Activated CD4-positive, alpha-beta T cell treated with anti-CD3 and anti-CD28 coated beads, Interleukin-2, Interleukin-6, amounts not matched to agents 100 ng/mL and 50 ng/mL, durations not matched to agents 16 hours and 8 hours (primary cell): ENCODE data around the gene DUS1L.

Experiments used
- DNase-seq: peaks from one replicate; pipeline ENCODE4 v3.0.0-alpha.2; 2020

DUS1L gene

DNA sequence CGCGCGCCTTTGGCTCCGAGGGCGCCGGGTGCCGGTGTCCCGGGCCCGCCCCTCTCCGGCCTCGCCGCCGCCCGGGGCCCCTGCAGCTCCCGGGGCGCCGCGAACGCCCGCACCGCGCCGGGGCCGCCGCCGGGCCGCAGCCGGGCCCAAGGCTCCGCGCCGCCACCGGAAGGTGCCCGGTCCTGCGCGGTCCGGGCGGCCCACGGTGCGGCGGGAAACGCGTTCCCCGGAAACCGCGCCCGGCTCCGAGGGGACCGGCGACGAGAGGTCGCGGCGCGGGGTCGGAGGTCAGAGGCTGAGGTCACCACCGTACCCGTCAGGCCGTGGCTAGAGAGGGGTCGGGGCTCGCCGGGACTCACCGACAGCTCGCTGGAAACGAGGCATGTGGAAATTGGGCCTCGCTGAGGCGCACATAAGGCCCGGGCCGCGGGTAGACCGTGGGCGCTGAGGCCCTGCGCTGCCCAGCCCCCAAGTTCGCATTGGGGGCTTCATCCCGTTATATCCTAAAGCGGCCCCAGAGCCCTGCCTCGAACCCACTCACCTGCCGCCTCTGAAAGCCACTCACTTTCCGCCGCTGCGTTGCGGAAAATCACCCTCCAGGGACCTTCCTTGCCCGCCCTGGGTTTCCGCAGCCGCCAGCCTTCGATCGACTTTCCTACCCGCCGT lies at the start of gene DUS1L:
Gene DUS1L, minus strand, starts transcription at position 167 of the 666 bp plus-strand sequence. CDS start 745 bp downstream, outside the sequence.
- DNase-seq: peak; percentile 82

DNA sequence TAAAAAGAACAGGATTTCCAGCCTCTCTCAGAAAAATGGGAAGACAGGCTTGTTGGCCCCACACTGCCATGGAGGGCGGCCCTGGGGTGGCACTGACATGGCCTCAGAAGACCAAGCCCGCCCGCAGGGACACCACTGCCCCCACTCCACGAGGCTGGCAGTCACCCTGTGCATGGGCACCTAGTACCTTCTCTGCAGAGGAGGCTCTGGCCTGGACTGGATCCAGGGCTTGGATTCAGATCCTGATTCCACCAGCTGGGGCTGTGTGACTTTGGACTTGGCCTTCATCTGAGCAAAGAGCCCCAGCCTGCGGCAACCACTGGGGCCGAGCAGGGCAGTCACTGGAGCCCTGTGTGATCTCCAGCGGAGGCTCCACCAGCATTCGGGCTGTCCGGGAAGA lies 49.3 kb upstream of the DUS1L start:
- DNase-seq: no peak

DNA sequence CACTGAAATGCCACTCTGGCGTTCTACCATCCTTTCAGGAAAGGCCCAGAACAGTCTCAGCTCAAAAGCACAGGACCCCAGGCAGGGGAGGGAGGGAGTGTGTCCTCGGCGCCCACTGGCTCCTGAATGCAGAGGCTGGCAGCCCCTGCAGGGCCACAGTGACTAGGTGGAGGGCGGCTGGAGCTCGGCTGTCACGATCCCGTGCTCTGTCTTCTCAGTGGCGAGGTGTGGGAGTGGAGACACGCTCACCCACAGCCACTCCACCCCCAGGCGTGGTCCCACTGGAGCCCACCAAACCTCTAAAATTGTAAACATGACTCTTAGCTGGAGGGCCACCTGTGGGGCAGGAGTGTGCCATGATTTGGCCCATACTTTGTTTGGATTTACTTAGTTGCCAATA lies 48.8 kb upstream of the DUS1L start:
- no peak for DNase-seq

DNA sequence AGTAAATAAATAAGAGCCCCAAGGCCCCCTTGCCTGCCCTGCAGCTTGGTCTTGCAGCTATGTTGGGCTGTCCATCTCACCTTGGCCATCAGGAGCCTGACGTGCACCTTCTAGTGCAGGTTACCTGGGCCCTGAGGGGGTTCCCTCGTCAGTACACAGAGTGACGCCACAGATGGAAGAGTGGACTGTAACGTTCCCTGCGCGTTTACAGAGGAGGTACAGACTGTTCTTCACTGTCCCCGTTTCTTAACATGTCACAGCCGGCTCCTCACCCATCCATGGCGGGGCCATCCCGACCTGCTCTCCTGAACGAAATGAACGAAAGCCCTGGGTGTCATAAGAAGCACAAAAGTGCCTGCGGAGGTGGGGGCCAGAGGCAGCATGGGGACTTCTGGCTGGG lies 48.3 kb upstream of the DUS1L start:
- no peak for DNase-seq

DNA sequence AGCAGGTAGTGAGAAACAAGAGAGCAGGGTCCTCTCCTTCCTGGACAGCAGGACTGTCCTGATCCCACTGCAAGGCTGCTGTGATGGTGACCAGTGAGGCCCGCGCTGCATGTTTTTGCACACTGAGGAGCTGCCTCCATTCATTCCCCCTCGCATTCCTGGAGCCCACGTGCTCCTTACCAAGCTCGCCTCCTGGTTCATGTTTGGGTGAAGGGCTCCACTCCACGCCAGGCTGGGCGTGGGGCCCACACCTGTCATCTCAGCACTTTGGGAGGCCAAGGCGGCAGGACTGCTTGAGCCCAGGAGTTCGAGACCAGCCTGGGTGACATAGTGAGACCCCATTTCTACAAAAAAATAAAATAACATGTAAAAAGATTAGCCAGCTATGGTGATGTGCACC lies 47.8 kb upstream of the DUS1L start:
- DNase-seq: no peak

DNA sequence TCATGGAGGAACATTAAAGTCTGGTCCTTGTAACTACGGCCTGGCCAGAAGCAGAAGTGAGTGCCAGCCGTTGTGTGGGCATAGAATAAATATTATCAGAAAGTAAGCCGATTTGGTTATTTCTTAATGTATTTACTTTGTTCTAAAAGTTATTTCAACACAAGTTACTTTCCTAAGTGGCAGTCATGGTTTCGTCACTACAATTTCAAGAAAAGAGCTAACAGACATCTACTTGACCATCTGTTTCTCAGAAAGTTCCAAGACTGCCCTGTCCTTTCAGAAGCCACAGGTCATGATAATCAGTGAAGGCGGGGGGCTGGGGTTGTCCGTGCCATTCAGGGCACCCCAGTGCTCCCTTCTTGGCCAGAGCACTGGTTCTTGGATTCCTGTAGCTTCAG lies 47.3 kb upstream of the DUS1L start:
- no peak for DNase-seq

DNA sequence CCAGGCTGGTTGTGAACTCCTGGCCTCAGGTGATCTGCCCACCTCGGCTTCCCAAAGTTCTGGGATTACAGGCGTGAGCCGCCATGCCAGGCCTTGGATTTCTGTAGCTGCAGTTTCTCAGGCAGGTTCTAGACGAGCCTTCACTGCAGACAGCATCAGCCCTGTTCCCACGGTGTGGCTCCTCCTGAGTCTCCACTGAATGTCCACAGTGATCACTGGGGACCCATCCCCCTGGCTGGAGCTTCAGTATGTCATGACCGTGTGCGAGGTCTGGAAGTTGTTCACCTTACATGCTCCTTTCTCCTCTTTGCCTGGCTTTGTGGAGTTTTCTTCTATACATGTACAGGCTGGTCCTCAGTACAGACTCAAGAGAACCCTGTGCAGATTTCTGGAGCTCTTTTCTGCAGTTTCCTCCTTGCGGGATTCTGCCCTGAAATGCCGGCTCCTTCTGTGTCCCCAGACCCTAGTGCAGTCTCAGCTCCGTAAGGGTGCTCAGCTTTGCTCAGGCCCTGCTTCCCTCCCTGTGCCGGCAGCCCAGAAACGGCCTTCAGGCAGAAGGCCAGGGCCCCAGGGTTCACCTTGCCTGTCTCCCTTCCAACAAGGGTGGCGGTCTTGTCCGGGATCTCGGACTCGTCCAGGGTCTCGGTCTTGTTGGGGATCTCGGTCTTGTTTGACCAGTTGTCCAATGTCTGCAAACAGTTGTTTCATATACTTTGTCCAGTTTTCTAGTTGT lies 46.7 kb upstream of the DUS1L start:
- DNase-seq: no peak

DNA sequence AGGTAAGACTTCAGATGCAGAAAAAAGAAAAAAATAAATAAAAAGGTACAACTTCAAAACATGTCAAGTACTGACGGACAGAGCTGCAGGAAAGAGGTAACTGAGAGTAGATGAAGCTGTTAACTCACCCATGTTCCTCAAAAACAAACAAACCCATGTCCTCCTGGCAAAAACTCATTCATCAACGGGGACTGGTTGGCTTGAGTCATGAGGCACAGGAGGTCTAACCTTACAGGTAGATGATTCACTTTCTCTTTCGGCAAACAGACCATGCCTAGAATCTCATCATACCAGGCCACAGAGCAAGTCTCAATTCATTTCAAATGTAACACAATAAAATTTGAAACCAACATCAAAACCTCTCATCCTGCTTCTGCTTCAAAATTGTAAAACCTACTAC lies 44.7 kb upstream of the DUS1L start:
- DNase-seq: peak; percentile 45

DNA sequence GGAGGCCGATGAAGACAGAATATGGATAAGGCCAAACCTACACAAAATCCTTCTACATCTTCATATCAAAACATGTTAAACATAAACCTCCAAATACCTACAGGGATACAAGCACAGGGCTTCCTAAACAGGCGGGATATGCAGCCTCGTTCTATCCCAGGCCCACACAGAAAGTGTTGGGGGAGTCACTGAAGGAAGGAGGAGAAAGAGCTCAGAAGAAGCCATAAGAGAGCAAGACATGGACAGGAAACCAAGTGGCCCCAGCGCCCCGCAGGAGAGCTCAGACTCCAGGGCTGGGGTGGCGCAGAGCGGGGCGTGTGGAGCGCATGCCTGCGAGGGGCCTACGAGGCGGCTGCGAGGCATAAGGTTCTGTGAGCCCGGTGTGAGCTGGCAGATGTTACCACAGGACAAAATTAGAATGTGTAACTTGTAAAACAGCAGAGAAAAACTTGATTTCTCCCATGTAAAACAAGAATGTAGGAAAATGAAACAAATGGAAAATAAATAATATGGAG lies 43.4 kb upstream of the DUS1L start:
- no peak for DNase-seq

DNA sequence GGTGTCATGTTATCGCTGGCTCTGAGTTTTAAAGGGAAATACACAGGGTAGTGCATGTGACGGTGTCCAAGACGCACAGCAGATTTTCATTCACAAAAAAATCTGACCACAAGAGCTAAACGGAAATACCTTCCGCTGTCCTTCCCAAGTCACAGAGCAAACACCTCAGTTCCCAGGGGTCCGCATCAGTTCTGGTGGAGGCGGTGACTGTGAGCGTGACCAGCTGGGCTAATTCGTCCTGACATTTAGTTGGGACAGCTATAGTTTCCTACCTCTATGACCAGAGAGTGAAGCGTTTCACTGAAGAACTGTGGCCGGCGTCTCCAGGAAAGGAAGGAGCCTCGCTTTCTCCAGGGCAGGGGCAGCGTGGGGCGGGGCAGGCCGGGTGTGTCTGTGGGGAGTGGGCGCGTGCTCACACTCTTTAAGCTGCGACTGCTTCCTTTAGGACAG lies 42.9 kb upstream of the DUS1L start:
- no peak for DNase-seq

DNA sequence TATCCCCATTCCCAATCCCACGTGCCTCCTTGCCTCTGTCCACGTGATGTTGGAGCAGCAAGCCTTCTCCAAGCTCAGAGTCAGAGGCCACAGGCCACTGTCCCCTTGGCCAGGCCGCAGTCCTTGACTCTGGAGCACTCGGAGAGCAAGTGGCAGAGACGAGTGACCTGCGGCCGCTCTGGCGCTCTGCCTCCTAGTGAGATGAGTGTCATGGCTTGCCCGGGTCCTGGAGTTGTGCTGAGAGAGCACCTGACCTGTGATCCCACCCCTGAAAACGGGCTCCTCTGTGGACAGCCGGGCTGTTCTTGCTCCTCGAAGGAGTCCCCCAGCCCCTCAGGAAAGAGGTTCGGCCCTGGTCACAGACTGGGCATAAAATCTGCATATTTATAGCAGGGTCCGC lies 42.4 kb upstream of the DUS1L start:
- DNase-seq: no peak

DNA sequence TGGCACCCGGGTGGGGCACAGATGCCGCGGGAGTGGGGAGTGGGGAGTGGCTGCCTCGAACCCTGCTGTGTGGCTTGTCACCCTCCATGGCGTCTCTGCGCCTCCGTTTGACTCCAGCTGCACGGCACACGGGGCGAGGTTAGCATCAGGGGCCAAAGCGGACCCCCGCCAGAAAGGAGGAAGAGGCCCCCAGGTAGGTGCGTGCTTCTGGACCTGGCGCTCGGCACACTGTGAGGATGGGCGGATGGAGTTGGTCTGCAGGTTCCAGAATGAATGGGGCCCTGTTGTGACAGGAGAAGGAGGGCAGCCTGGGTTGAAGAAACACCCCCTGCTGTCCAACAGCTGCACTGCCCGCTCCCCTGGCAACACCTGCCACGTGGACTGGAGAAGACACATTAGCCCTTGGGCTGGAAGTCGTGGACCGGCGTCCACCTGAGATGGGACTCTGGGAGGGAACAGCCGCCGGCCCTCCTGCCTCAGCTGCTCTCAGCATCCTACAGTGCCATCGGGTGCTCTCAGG lies 41.8 kb upstream of the DUS1L start:
- DNase-seq: no peak

DNA sequence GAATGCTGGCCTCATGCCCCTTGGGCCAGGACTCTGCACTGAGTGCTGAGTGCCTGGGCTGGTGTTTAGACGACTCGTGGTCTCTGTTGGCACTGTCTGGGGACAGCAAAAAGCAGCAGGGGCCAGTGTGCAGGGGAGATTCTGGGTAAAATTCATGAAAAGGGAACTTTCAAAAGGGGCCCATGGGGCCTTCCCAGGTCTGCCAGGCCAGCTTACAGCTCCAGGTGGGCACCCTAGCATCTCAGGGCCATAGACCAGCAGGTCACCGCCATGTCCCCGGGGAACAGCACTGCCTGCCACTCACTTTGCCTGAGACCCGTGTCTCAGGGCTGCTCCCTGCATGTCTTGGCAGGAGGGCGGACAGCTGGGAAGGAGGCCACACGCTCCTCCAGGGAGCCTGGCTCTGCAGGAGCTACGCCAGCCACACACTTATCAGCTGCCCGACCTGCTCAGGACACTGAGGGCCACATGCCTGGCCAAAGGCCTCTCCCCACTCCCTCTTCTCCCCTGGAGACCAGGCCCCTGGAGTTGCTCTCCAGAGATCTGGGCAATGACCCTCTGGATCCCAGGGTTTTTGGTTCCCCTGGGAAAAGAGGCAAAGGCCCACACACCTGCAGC lies 41.2 kb upstream of the DUS1L start:
- DNase-seq: no peak

DNA sequence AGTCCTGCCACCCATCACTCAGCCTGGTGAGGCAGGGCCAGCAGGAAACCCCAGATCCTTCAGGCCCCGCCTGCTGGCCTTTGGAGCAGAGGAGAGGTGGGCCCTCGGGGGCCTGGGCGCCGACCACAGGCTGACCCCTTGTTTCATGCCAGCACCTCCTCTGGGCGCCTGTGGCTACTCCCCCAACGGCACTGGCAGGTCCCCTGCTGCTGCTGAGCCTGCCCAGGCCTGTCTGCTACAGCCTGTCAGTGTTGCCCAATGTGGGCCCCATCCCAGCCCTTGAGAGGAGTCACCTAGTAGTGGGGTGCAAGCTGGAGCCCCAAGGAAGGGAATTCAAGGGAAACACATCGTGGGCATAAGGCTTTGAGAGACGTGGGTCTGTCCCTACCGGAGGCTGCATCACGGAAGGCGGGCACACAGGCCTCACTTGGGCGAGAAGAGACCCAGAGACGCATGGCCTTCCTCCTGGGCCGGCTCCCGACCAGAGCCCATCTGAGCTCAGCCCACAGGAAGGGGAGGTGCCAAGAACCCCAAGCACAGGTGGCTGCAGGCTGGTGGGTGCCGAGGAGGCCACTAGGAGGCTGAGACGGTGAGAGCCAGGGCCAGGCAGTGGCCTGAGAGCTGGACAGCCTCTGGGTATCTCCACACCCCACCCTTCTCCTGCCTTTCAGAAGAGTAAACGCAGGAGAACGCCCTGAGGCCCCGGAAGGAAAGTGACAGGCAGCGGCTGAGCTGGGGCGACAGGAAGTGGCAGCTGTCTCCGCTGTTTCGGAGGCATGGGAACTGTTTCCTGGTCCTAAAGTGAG lies 40.5 kb upstream of the DUS1L start:
- DNase-seq: peak; percentile 84

DNA sequence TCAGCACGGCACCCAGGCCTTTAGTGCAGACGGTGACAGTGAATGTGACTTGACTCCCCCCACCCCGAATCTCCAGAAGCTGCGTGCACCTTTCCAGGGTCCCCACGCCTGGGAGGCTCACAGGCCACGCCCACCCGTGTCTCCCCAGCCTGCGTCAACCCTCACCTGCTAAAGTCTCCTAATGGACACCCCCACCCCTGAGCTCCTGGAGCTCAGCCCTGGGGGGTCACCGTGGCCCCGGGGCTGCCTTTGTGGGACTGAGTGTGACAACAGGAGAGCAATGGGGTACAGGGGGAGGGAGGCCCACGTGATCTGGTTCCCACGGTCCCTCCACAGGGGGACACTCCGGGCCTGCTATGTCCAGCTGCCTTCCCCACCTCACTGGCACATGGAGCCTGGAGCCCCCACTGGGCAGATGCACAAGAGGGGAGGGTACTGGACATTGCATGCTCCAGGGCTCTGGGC lies 39.8 kb upstream of the DUS1L start:
- DNase-seq: no peak

DNA sequence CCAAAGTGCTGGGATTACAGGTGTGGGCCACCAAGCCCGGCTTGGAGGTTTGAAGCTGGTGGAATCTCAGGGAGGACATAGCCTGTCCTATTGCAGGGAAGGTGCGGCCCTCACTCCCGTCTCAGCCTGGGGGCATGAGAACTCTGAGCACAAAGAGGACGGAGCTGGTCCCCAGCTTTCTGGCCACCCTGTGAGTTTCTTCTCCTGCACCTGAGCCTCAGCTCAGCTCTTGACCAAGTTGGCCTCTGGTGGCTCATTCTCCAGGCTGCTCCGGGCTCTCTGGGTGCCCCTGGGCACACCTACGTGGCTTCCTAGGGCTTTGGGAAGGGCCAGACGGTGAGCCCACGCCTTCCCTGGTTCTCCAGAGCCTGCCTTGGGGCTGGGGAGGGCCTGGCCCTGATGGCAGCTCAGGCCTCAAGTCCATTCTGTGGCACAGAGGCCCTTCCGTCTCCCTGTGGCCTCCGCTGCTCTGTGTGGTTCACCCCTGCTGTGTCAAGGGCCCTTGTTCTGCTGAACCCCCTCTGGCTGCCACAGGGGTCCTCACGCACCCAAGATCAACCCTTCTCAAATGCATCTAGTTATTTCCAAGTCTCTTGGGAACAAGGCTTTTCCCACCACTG lies 39.3 kb upstream of the DUS1L start:
- DNase-seq: no peak

DNA sequence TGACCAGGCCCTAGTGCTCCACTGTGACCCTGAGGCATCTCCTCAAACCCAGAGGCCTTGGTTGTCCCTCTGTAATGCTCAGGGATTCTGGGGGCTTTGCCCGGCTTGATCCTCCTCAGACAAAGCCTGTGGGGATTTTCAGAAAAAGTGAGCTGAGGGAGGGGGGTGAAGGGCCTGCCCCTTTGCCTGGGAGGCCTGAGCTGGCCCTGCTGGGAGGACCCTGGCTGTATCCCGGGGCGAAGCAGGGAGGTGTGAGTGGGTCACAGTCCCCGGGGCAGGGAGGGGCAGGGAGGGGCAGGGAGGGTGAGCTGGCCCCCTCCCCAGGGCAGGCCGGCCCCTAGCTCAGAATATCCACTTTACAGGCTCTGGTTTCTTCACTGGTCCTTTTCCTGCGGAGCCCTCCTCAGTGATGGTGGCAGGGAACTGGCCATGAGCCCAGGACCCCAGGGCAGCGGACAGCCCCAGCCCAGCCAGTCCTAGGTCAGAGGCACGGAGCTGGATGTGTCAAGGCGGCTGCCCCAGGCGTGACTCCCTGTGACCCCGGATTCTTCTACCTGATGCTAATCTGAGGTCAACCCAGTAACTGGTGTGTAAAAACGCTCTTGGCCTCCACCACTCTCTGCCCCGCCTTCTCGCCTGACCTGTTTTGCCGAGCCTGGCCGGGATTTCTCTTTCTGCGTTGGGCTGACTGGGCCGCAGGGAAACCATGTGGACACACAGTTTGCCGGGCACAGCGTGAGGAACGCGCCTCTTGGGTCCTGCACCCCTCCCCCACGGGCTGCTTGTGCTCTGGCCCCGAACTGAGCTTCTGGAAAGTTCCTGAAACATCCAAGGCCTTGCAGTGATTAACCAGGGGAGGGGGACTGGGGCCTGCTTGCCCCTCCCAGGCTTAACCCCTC lies 38.2 kb upstream of the DUS1L start:
- DNase-seq: no peak

DNA sequence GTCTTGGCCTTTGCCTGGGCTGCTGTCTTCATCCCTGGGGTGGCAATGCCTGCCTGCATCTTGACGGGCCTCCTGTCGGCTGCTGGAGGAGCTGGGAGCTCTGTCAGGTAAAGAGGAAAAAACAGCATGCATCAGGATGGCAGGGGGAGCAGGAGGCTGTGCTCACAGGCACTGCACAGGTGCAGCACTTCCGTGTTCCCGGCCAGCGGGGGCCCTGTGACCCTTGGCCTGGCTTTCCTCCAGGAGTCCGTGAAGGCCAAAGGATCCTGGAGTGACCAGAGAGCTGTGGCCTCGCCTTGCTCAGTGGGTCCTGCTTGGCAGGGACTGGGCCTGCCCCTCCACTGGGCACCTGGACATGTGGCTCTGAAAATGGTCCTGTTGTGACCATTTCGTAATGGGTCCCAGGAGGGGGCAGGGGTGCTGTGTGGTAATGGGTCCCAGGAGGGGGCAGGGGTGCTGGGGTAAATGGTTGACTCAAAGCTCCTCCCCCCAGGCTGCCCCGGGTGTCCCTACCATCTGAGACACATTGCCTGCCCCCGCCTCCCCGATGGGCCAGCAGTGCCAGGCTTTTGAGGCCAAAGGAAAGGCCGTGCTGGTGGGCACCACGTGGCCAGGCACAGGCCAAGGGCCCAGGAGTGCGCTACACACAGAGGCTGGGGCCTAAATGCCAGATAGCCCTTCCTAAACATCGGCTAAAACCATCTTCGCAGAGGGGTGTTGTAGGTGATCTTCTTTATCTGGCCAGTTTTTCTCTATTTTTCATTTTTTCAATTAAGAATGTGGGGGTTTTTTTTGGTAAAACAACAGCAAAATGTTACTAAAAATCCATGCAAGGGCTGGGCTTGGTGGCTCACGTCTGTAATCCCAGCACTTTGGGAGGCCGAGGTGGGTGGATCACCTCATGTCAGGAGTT lies 36.4 kb upstream of the DUS1L start:
- DNase-seq: no peak

DNA sequence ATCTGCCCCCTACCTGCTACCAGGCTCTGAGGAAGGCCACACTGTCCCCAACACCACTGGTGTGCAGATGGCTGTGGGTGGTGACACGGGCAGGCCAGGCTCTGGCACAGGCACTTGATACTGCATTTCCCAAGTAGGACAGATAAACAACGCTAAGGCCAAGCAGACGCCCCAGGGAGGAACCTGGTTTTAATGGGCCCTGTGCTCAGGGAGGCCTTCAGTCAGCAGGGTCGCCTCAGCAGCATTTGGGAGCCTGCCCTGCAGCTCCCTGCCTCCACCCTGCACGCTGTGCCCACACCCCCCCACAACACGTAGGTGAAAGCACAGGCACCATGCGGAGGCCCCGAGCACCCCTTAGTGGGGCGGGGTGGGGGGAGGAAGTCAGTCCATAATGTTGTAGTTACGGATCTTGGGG lies 35.7 kb upstream of the DUS1L start:
- no peak for DNase-seq
